ENCODE results near the gene GPR68.
"Not testable (repeated sequence)": the region's sequence is repeated elsewhere in the genome, so short reads cannot be mapped to it uniquely, and the experiment has no call there.

Gene GPR68

GRCh38 chr14:91187271-91187670 lies 57.2 kb downstream of the GPR68 start:
- no peak for DNase-seq

GRCh38 chr14:91186515-91187066 lies 57.9 kb downstream of the GPR68 start:
- peak; percentile 35 for DNase-seq

- DNase-seq = peak; percentile 73
Observed at GRCh38 chr14:91185721-91186120, 58.8 kb downstream of the GPR68 start.

GRCh38 chr14:91184559-91184958 lies 59.9 kb downstream of the GPR68 start:
- DNase-seq = no peak

GRCh38 chr14:91182753-91183152 lies 61.8 kb downstream of the GPR68 start:
- not testable (repeated sequence) for DNase-seq
